Adrenal gland (tissue), 12 donors: ENCODE data around the gene MAP3K12. TPM values are rescaled to one million over a fixed set of nuclear protein-coding genes. Genes with fewer than 3 reads are reported as not detected.
"Not testable (repeated sequence)": the region's sequence is repeated elsewhere in the genome, so short reads cannot be mapped to it uniquely, and the experiment has no call there.

ENCODE experiments used
- DNase-seq, 7 donors: peaks; one replicate each; pipeline ENCODE4 v3.0.0-alpha.2; 2019 to 2020
- H3K27ac ChIP-seq, 5 donors: fragments of 200-600 bp; sonication (generic) in 4 of 5; 1 replicate in 3 of 5; 2 replicates in 2 of 5; pipeline versions ENCODE4 v1.5.1 to v1.8.0; 2016 to 2020; ENCODE audit warnings: mild to moderate bottlenecking in 1 of 5
- H3K27me3 ChIP-seq: fragments of 200-600 bp; 2 replicates; pipeline ENCODE4 v1.8.0; 2021
- H3K36me3 ChIP-seq, 2 donors: fragments of 200-600 bp; replicated peaks in 1 of 2; 1 replicate in 1 of 2; 2 replicates in 1 of 2; pipeline versions ENCODE4 v1.5.1 to v1.8.0; 2018 to 2022
- H3K4me1 ChIP-seq, 2 donors: fragments of 200-600 bp; replicated peaks in 1 of 2; 1 replicate in 1 of 2; 2 replicates in 1 of 2; pipeline versions ENCODE4 v1.5.1 to v1.8.0; 2018 to 2021
- H3K4me3 ChIP-seq, 4 donors: fragments of 200-600 bp; sonication (generic) in 3 of 4; one replicate each; pipeline ENCODE4 v1.5.1; 2016 to 2018
- H3K9me3 ChIP-seq, 3 donors: fragments of 200-600 bp; sonication (generic) in 1 of 3; replicated peaks in 1 of 3; 1 replicate in 2 of 3; 2 replicates in 1 of 3; pipeline versions ENCODE4 v1.5.1 to v1.8.0; 2016 to 2021
- CTCF ChIP-seq, 6 experiments: fragments of 450-650 bp in 4 of 6; fragments of 200-600 bp in 2 of 6; sonication (generic) in 1 of 6; IDR thresholded peaks; 1 replicate in 5 of 6; 2 replicates in 1 of 6; pipeline versions ENCODE4 v1.5.1 to v1.8.0; 2016 to 2021; ENCODE audit warnings: antibody characterized with exemption in 6 of 6, mild to moderate bottlenecking in 2 of 6, moderate library complexity in 1 of 6
- POLR2A ChIP-seq, 2 donors: fragments of 450-650 bp; IDR thresholded peaks; one replicate each; pipeline ENCODE4 v1.6.1; 2017; ENCODE audit warnings: antibody characterized with exemption in 2 of 2, mild to moderate bottlenecking in 2 of 2, moderate library complexity in 1 of 2
- WGBS, 4 donors: extraction: QIAGEN DNeasy Blood & Tissue Kit in 2 of 4; methylation state at CpG; one replicate each; pipeline versions ENCODE4 v1.1.5 to v1.1.7; 2013 to 2017; 5-methylcytosine and 5-hydroxymethylcytosine counted together
- intact Hi-C, 2 donors: fragments of 100-400 bp; cut with DNase I; formaldehyde crosslinking; loops; one replicate each; pipeline versions ENCODE4 v1.14.1 to v1.15.0; 2022 to 2023
- polyA plus RNA-seq, 3 donors: library from polyadenylated mRNA; stranded (reverse); fragments of 200-250 nt in 2 of 3; fragments of 350-450 nt in 1 of 3; fragmentation: Illumina TruSeq in 1 of 3; extraction: RNeasy Lipid Tissue Mini Kit (QIAGEN cat#74804) in 1 of 3; gene quantifications; one replicate each; pipeline ENCODE4 v1.2.3, GENCODE V29; 2013 to 2014
- total RNA-seq, 9 donors: library from RNA; depleted of rRNA in 4 of 9; stranded (reverse); fragments of >200 nt in 4 of 9; fragments of 120-200 nt in 1 of 9; fragmentation: NEBNext Ultra II Directional in 1 of 9; extraction: Animal tissue kit (Norgen Biotek cat#: 25700) in 1 of 9; gene quantifications; one replicate each; pipeline versions ENCODE4 v1.1.0 to v1.2.4, GENCODE V29; 2013 to 2023
- donor health status: healthy with polysubstance abuse.
- donor health status: Bipolar disorder and iron deficiency.
- donor health status: DM: yes; HTN: yes; CAD: no.
- donor health status: DM: no; HTN: no; CAD: no.
- donor health status: DM: no; HTN: no; CAD: no.
- donor health status: DM: yes; HTN: yes; CAD: no.

MAP3K12 gene
- total and polyA plus RNA-seq, 12 donors: 6.9 to 85.1 (median 16.9) TPM

GRCh38 chr12:53483979-53484377, 15.3 kb downstream of the MAP3K12 start:
- no peaks in the 10 kb centered on the region for H3K9me3 ChIP-seq
- intact Hi-C loops: no loop called here
- no peak overlapping the region for H3K27ac ChIP-seq
- peaks cover 0 to 18% of the 10 kb centered on the region in 2 donors for H3K4me1 ChIP-seq
- H3K27me3 ChIP-seq: no peaks in the 10 kb centered on the region
- no peak for TF ChIP-seq POLR2A (IDR thresholded peaks at IDR 0.05)
- TF ChIP-seq CTCF (IDR thresholded peaks at IDR 0.05): no peak
- 88 to 96% (median 93%) methylated on average over 4 of the region's 4 CpGs for WGBS, 4 donors
- H3K36me3 ChIP-seq: peaks cover 0 to 66% of the 10 kb centered on the region in 2 donors
- peak in 1 of 7 donors; percentile 21 for DNase-seq
- H3K4me3 ChIP-seq: no peak overlapping the region

- intact Hi-C loops: no loop called here
- 80 to 88% (median 86%) methylated on average over 9 of the region's 9 CpGs for WGBS, 4 donors
- H3K4me1 ChIP-seq: peaks cover 0 to 23% of the 10 kb centered on the region in 2 donors
- H3K9me3 ChIP-seq: no peaks in the 10 kb centered on the region
- H3K4me3 ChIP-seq: no peak overlapping the region
- peak in 3 of 7 donors; percentile 21 to 55 (median 38) for DNase-seq
- peak overlapping the region in 2 of 5 donors; percentile 15 to 41 for H3K27ac ChIP-seq
- H3K36me3 ChIP-seq: peaks cover 0 to 72% of the 10 kb centered on the region in 2 donors
- TF ChIP-seq POLR2A (IDR thresholded peaks at IDR 0.05) (no peak), CTCF (IDR thresholded peaks at IDR 0.05) (no peak)
- H3K27me3 ChIP-seq: no peaks in the 10 kb centered on the region
Measured at GRCh38 chr12:53483225-53483978, 15.9 kb downstream of the MAP3K12 start.

- peaks cover 0 to 28% of the 10 kb centered on the region in 2 donors for H3K4me1 ChIP-seq
- H3K4me3 ChIP-seq: no peak overlapping the region
- whole genome bisulfite sequencing, 4 donors: 65 to 80% (median 76%) methylated on average over 7 to 18 of the region's 18 CpGs
- DNase-seq: peak in 3 of 7 donors; percentile 25 to 53 (median 34)
- intact Hi-C loops: no loop called here
- no peaks in the 10 kb centered on the region for H3K27me3 ChIP-seq
- H3K9me3 ChIP-seq: no peaks in the 10 kb centered on the region
- peaks cover 0 to 79% of the 10 kb centered on the region in 2 donors for H3K36me3 ChIP-seq
- no peak for TF ChIP-seq POLR2A (IDR thresholded peaks at IDR 0.05)
- TF ChIP-seq CTCF (IDR thresholded peaks at IDR 0.05): no peak
- H3K27ac ChIP-seq: peak overlapping the region in 2 of 5 donors; percentile 7 to 41
Measured at GRCh38 chr12:53482626-53483168, 16.6 kb downstream of the MAP3K12 start.

- intact Hi-C loops: no loop called here
- TF ChIP-seq CTCF (IDR thresholded peaks at IDR 0.05): peak in 2 of 6 experiments; percentile 20 to 33
- no peak for TF ChIP-seq POLR2A (IDR thresholded peaks at IDR 0.05)
- Histone ChIP-seq H3K27ac (peak overlapping the region in 2 of 5 donors; percentile 13 to 68), H3K4me3 (no peak overlapping the region), H3K4me1 (peaks cover 0 to 32% of the 10 kb centered on the region in 2 donors), H3K9me3 (no peaks in the 10 kb centered on the region), H3K36me3 (peaks cover 0 to 85% of the 10 kb centered on the region in 2 donors), H3K27me3 (no peaks in the 10 kb centered on the region)
- WGBS, 4 donors: 77 to 84% (median 83%) methylated on average over 9 of the region's 9 CpGs
- no peak for DNase-seq
Measured at GRCh38 chr12:53481939-53482586, 17.2 kb downstream of the MAP3K12 start.

- H3K4me1 ChIP-seq: peaks cover 0 to 38% of the 10 kb centered on the region in 2 donors
- peak in 3 of 7 donors; percentile 41 to 62 (median 54) for DNase-seq
- H3K4me3 ChIP-seq, H3K27me3 ChIP-seq, H3K9me3 ChIP-seq, intact Hi-C loops: not testable (repeated sequence)
- H3K27ac ChIP-seq: peak overlapping the region in 2 of 5 donors; percentile 41 to 68
- peaks cover 0 to 91% of the 10 kb centered on the region in 2 donors for H3K36me3 ChIP-seq
- WGBS, 4 donors: 35 to 49% (median 40%) methylated on average over 6 of the region's 6 CpGs
Measured at GRCh38 chr12:53481458-53481857, 17.8 kb downstream of the MAP3K12 start.
